HepG2 (cell line): Measurements from ENCODE around the gene PLXNB2. TPM values are rescaled to one million over a fixed set of nuclear protein-coding genes. Genes with fewer than 3 reads are reported as not detected.

Experiments
- AHDC1 ChIP-seq: sonication (generic); formaldehyde crosslinking; IDR thresholded peaks from 2 replicates; pipeline ENCODE4 v1.5.1; 2020; ENCODE audit warnings: mild to moderate bottlenecking, missing genetic modification reagents, borderline replicate concordance
- CENPX ChIP-seq: sonication (generic); formaldehyde crosslinking; IDR thresholded peaks from 2 replicates; pipeline ENCODE4 v1.9.0; 2021; ENCODE audit warnings: mild to moderate bottlenecking, missing genetic modification reagents, moderate library complexity
- CSRNP1 ChIP-seq: sonication (generic); formaldehyde crosslinking; IDR thresholded peaks from 2 replicates; pipeline ENCODE4 v1.8.1; 2023; ENCODE audit warnings: mild to moderate bottlenecking, missing genetic modification reagents
- EHMT2 ChIP-seq: fragments of 200-600 bp; sonication (generic); IDR thresholded peaks from 2 replicates; pipeline ENCODE4 v1.7.0; 2017; ENCODE audit warnings: antibody characterized with exemption, low read depth, low read length, borderline replicate concordance
- ERF ChIP-seq: IDR thresholded peaks from 2 replicates; pipeline ENCODE4 v1.6.1; 2018; ENCODE audit warnings: missing biosample characterization, missing genetic modification reagents
- GPBP1L1 ChIP-seq: sonication (generic); formaldehyde crosslinking; IDR thresholded peaks from 2 replicates; pipeline ENCODE4 v1.5.0; 2020; ENCODE audit warnings: mild to moderate bottlenecking, missing genetic modification reagents
- GTF2F1 ChIP-seq: fragments of 150-350 bp; IDR thresholded peaks from 2 replicates; pipeline ENCODE4 v1.6.1; 2014; ENCODE audit warnings: low read length
- HMGA1 ChIP-seq: sonication (generic); formaldehyde crosslinking; conservative IDR thresholded peaks from 2 replicates; pipeline ENCODE4 v1.4.0; 2020; ENCODE audit warnings: missing genetic modification reagents
- SNAI1 ChIP-seq: sonication (generic); formaldehyde crosslinking; IDR thresholded peaks from 2 replicates; pipeline ENCODE4 v1.5.0; 2020; ENCODE audit warnings: mild to moderate bottlenecking, missing genetic modification reagents, borderline replicate concordance
- ZNF281 ChIP-seq: sonication (generic); formaldehyde crosslinking; IDR thresholded peaks from 2 replicates; pipeline ENCODE4 v1.4.0; 2020; ENCODE audit warnings: missing genetic modification reagents, borderline replicate concordance
- ZNF513 ChIP-seq: sonication (generic); formaldehyde crosslinking; conservative IDR thresholded peaks from 2 replicates; pipeline ENCODE4 v1.5.0; 2020; ENCODE audit warnings: missing genetic modification reagents
- polyA plus RNA-seq, 8 experiments: library from polyadenylated mRNA; depleted of rRNA in 3 of 8; stranded (reverse) in 7 of 8; unstranded in 1 of 8; fragments of >200 nt; fragmentation: Illumina TruSeq in 4 of 8; extraction: Trizol in 4 of 8; gene quantifications; 2 replicates each; pipeline versions ENCODE4 v1.2.1 to v1.2.3, GENCODE V29; 2011 to 2016; ENCODE audit warnings: low read depth in 4 of 8, missing spikeins in 1 of 8, mixed read lengths in 1 of 8; ENCODE audit not compliant: insufficient read depth in 1 of 8
- total RNA-seq, 5 experiments: library from RNA; depleted of rRNA; stranded (reverse); fragments of >200 nt; fragmentation: Illumina TruSeq; extraction: Trizol; gene quantifications; 2 replicates each; pipeline ENCODE4 v1.2.3, GENCODE V29; 2016; ENCODE audit warnings: low read depth in 1 of 5

Gene PLXNB2
- total and polyA plus RNA-seq, 2 of the 13 experiments (the other 11 are each of a cell fraction or from before 2014, with no cell fraction given), result 32.6 to 68.9 TPM

GRCh38 chr22:50250555-50251476 is 56.6 kb downstream of the PLXNB2 start, which contains the start of gene HDAC10 (continued):
- TF ChIP-seq SNAI1 (CRISPR knock-in tag) (no peak), GTF2F1 (no peak), GPBP1L1 (CRISPR knock-in tag) (no peak), EHMT2 (no peak), CSRNP1 (CRISPR knock-in tag) (no peak; the same call in 1 of the 2 replicates), AHDC1 (no peak), CENPX (no peak), ZNF281 (CRISPR knock-in tag) (no peak; the same call in 1 of the 2 replicates), ERF (CRISPR knock-in tag) (no peak), ZNF513 (CRISPR knock-in tag) (no peak), HMGA1 (CRISPR knock-in tag) (no peak)
